Measurements from ENCODE around the gene HDDC2.

DNA sequence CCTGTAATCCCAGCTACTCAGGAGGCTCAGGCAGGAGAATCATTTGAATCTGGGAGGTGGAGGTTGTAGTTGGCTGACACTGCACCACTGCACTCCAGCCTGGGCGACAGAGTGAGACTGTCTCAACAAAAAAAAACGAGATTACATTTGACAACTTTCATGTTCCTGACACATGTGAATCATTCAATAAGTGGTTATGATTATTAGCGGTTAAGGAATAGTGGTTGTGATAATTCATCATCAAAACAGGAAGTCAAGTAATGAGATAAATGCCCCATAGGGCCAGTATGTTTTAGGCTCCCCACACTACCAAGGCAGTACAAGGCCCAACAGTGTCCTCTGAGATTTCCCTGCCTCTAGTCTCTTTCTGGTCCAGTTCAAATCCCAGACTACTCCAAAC is 2.5 kb downstream of the HDDC2 start:
- TF ChIP-seq, protein P1, sequence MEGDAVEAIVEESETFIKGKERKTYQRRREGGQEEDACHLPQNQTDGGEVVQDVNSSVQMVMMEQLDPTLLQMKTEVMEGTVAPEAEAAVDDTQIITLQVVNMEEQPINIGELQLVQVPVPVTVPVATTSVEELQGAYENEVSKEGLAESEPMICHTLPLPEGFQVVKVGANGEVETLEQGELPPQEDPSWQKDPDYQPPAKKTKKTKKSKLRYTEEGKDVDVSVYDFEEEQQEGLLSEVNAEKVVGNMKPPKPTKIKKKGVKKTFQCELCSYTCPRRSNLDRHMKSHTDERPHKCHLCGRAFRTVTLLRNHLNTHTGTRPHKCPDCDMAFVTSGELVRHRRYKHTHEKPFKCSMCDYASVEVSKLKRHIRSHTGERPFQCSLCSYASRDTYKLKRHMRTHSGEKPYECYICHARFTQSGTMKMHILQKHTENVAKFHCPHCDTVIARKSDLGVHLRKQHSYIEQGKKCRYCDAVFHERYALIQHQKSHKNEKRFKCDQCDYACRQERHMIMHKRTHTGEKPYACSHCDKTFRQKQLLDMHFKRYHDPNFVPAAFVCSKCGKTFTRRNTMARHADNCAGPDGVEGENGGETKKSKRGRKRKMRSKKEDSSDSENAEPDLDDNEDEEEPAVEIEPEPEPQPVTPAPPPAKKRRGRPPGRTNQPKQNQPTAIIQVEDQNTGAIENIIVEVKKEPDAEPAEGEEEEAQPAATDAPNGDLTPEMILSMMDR (IDR thresholded peaks at IDR 0.05) = no peak
- no peak for TF ChIP-seq POLR2A (IDR thresholded peaks at IDR 0.05)
